DND-41 (cell line): ENCODE measurements around the gene MAEL.

Experiments
- CTCF ChIP-seq: IDR thresholded peaks from 2 replicates; pipeline ENCODE4 v1.5.1; 2012; ENCODE audit warnings: borderline replicate concordance, low read length, moderate library complexity, mild to moderate bottlenecking; ENCODE audit not compliant: poor library complexity, severe bottlenecking; ENCODE audit errors: extremely low read depth
- EZH2 ChIP-seq: IDR thresholded peaks from 3 replicates; pipeline ENCODE4 v1.6.1; 2012; ENCODE audit warnings: borderline replicate concordance, low read depth, mild to moderate bottlenecking, moderate library complexity, low read length, inconsistent platforms; ENCODE audit not compliant: severe bottlenecking

- TF ChIP-seq CTCF: no peak
- TF ChIP-seq EZH2: no peak
Observed at GRCh38 chr1:167059809-167060107, 70.7 kb downstream of the MAEL start.
